Measurements from ENCODE around the gene FOXN3.

DNA sequence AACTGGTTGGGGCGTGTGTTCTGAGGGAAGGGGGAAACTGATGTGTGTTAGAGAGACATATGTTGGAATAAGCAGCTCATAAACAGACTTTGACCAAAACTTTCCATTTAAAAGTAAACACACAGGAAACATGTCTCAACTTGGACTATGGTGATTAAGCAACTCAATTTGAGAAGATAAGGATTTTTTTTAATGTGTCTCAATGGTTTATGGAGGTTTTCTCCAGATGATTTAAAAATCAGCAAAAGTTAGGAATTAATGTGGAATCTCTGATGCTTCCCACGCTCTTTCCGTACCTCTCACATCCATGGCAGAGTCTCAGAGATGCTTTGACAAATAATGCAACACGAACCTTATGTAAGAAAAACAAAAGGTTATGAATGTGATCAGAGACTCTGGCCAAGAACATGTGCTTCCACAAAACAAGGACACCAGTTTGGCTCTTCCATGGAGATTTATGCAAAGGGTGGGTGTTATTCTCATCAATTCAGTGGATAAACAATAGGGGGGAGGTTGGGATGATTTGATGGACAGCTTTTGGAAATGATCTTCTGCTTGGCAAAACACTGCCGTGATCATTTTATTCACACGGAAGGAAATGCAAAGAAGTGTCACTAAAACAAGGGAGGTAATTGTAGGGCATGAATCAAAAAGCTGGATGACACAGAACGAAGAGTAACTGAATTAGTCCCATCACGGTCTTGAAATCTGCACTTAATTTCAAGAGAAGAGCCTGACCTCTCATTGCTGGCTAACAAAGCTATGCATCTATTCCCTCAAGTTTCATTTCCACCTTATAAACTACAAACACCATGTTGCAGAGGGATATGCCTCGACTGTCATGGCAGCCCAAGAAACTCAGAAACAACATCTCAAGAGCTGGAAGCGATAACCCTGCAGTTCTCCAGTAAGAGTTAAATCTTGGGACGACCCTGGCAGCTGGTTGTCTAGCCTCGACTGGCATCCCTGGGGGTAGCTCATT lies 76.5 kb downstream of the FOXN3 start:
- TF ChIP-seq, protein P1, sequence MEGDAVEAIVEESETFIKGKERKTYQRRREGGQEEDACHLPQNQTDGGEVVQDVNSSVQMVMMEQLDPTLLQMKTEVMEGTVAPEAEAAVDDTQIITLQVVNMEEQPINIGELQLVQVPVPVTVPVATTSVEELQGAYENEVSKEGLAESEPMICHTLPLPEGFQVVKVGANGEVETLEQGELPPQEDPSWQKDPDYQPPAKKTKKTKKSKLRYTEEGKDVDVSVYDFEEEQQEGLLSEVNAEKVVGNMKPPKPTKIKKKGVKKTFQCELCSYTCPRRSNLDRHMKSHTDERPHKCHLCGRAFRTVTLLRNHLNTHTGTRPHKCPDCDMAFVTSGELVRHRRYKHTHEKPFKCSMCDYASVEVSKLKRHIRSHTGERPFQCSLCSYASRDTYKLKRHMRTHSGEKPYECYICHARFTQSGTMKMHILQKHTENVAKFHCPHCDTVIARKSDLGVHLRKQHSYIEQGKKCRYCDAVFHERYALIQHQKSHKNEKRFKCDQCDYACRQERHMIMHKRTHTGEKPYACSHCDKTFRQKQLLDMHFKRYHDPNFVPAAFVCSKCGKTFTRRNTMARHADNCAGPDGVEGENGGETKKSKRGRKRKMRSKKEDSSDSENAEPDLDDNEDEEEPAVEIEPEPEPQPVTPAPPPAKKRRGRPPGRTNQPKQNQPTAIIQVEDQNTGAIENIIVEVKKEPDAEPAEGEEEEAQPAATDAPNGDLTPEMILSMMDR (conservative IDR thresholded peaks at IDR 0.05 in 1 of 2, IDR thresholded peaks at IDR 0.05 in 1 of 2; ENCODE audit: low read depth in 1 of 2, low read length in 2 of 2), result no peak
- no peak for TF ChIP-seq EZH2 (IDR thresholded peaks at IDR 0.05; ENCODE audit: low read length, missing control alignments)
